Karpas-422 (cell line): ENCODE results near the gene CLEC18B. TPM values are rescaled to one million over a fixed set of nuclear protein-coding genes. Genes with fewer than 3 reads are reported as not detected.
"Not testable (repeated sequence)": the region's sequence is repeated elsewhere in the genome, so short reads cannot be mapped to it uniquely, and the experiment has no call there.

Experiments
- DNase-seq: peaks from one replicate; pipeline ENCODE4 v3.0.0-alpha.2; 2015
- H2AFZ ChIP-seq: fragments of 200-600 bp; sonication (generic); 2 replicates; pipeline ENCODE4 v1.6.1; 2014; ENCODE audit warnings: antibody characterized with exemption, low read length, mixed read lengths
- H3K27ac ChIP-seq: fragments of 200-600 bp; sonication (generic); 2 replicates; pipeline ENCODE4 v1.5.1; 2014; ENCODE audit warnings: mild to moderate bottlenecking, low read length, moderate library complexity
- H3K27me3 ChIP-seq: fragments of 200-600 bp; sonication (generic); 2 replicates; pipeline ENCODE4 v1.6.1; 2014; ENCODE audit warnings: low read length, mixed read lengths
- H3K36me3 ChIP-seq: fragments of 200-600 bp; sonication (generic); 2 replicates; pipeline ENCODE4 v1.6.1; 2014; ENCODE audit warnings: low read length, mixed read lengths; ENCODE audit not compliant: insufficient read depth
- H3K4me1 ChIP-seq: fragments of 200-600 bp; sonication (generic); 2 replicates; pipeline ENCODE4 v1.6.1; 2014; ENCODE audit warnings: mild to moderate bottlenecking, low read length, mixed read lengths
- H3K4me2 ChIP-seq: fragments of 200-600 bp; sonication (generic); 2 replicates; pipeline ENCODE4 v1.6.1; 2014; ENCODE audit warnings: low read length, low read depth, mild to moderate bottlenecking; ENCODE audit not compliant: poor library complexity, severe bottlenecking
- H3K4me3 ChIP-seq: fragments of 200-600 bp; sonication (generic); 2 replicates; pipeline ENCODE4 v1.5.1; 2014; ENCODE audit warnings: mild to moderate bottlenecking, antibody characterized with exemption, low read length, mixed read lengths
- H3K79me2 ChIP-seq: fragments of 200-600 bp; sonication (generic); 2 replicates; pipeline ENCODE4 v1.6.1; 2014; ENCODE audit warnings: mild to moderate bottlenecking, low read length, mixed read lengths
- H3K9ac ChIP-seq: fragments of 200-600 bp; sonication (generic); 2 replicates; pipeline ENCODE4 v1.6.0; 2014; ENCODE audit warnings: low read length
- H3K9me2 ChIP-seq: fragments of 200-600 bp; sonication (generic), shearing (Covaris generic); replicated peaks from 2 replicates; pipeline ENCODE4 v1.6.0; 2014; ENCODE audit warnings: mild to moderate bottlenecking, low read length, moderate library complexity; ENCODE audit not compliant: insufficient read depth
- H3K9me3 ChIP-seq: fragments of 300-700, 200-600 bp; sonication (generic); 2 replicates; pipeline ENCODE4 v1.6.1; 2014; ENCODE audit warnings: low read length, mixed read lengths
- H4K20me1 ChIP-seq: fragments of 200-600 bp; sonication (generic); 2 replicates; pipeline ENCODE4 v1.6.1; 2014; ENCODE audit warnings: mild to moderate bottlenecking, antibody characterized with exemption, low read length, low read depth; ENCODE audit not compliant: insufficient read depth
- total RNA-seq: library from RNA; depleted of rRNA; stranded (reverse); fragments of >200 nt; shearing (Covaris generic); gene quantifications from 2 replicates; pipeline ENCODE4 v1.2.3, GENCODE V29; 2014; ENCODE audit warnings: low replicate concordance

CLEC18B gene
- total RNA-seq, 1 experiment from 2014 or later = 4.5 TPM

GRCh38 chr16:74382339-74383034, 38.8 kb downstream of the CLEC18B start:
- H2AFZ ChIP-seq = not testable (repeated sequence)

GRCh38 chr16:74373847-74374184, 47.5 kb downstream of the CLEC18B start:
- not testable (repeated sequence) for H4K20me1 ChIP-seq, H3K4me2 ChIP-seq, DNase-seq, H3K36me3 ChIP-seq, H3K27ac ChIP-seq, H3K79me2 ChIP-seq, H3K4me3 ChIP-seq, H3K4me1 ChIP-seq, H2AFZ ChIP-seq, H3K9ac ChIP-seq, H3K9me2 ChIP-seq, H3K27me3 ChIP-seq, H3K9me3 ChIP-seq

More at GRCh38 chr16:74382339-74383034, 38.8 kb downstream of the CLEC18B start:
- not testable (repeated sequence) for H3K4me1 ChIP-seq, H3K79me2 ChIP-seq, H4K20me1 ChIP-seq, H3K4me2 ChIP-seq, H3K9ac ChIP-seq, H3K9me2 ChIP-seq, H3K4me3 ChIP-seq, DNase-seq, H3K9me3 ChIP-seq, H3K27ac ChIP-seq, H3K27me3 ChIP-seq, H3K36me3 ChIP-seq

GRCh38 chr16:74372953-74373846, 48.1 kb downstream of the CLEC18B start:
- H4K20me1 ChIP-seq = no peaks in the 10 kb centered on the region
- H3K27ac ChIP-seq = no peak overlapping the region

GRCh38 chr16:74372369-74372768, 48.9 kb downstream of the CLEC18B start:
- H3K4me3 ChIP-seq = no peak overlapping the region
- H3K27me3 ChIP-seq = no peaks in the 10 kb centered on the region
- H3K4me1 ChIP-seq = no peaks in the 10 kb centered on the region; the same call in 1 of the 2 replicates
- no peaks in the 10 kb centered on the region for H3K36me3 ChIP-seq
- H3K9ac ChIP-seq = no peak overlapping the region
- DNase-seq = no peak
- no peaks in the 10 kb centered on the region for H4K20me1 ChIP-seq
- no peaks in the 10 kb centered on the region for H3K9me3 ChIP-seq
- H2AFZ ChIP-seq = no peak overlapping the region
- no peak overlapping the region for H3K27ac ChIP-seq
- H3K79me2 ChIP-seq = peaks cover 3% of the 10 kb centered on the region
- no peaks in the 10 kb centered on the region for H3K9me2 ChIP-seq
- H3K4me2 ChIP-seq = no peak overlapping the region

More at GRCh38 chr16:74372953-74373846, 48.1 kb downstream of the CLEC18B start:
- DNase-seq = no peak
- H3K9ac ChIP-seq = no peak overlapping the region
- no peak overlapping the region for H2AFZ ChIP-seq
- H3K27me3 ChIP-seq = no peaks in the 10 kb centered on the region
- H3K9me3 ChIP-seq = no peaks in the 10 kb centered on the region
- H3K4me2 ChIP-seq = no peak overlapping the region
- H3K9me2 ChIP-seq = no peaks in the 10 kb centered on the region
- H3K79me2 ChIP-seq = no peaks in the 10 kb centered on the region
- H3K4me1 ChIP-seq = no peaks in the 10 kb centered on the region; the same call in 1 of the 2 replicates
- no peaks in the 10 kb centered on the region for H3K36me3 ChIP-seq
- H3K4me3 ChIP-seq = no peak overlapping the region

GRCh38 chr16:74370338-74371135, 50.7 kb downstream of the CLEC18B start:
- H3K4me1 ChIP-seq, H3K4me3 ChIP-seq, H3K9me2 ChIP-seq, H3K9me3 ChIP-seq, H3K27ac ChIP-seq, H3K36me3 ChIP-seq, DNase-seq, H3K9ac ChIP-seq, H2AFZ ChIP-seq, H3K27me3 ChIP-seq, H4K20me1 ChIP-seq, H3K4me2 ChIP-seq: not testable (repeated sequence)
- H3K79me2 ChIP-seq = peaks cover 15% of the 10 kb centered on the region

- Histone ChIP-seq H3K4me2 (peak overlapping the region; percentile 72), H3K4me3 (peak overlapping the region; percentile 93), H3K9ac (peak overlapping the region; percentile 91), H2AFZ (0 out of 2 replicates have a peak overlapping the region, but pooled peaks have one; percentile 84), H3K79me2 (peaks cover 31% of the 10 kb centered on the region)
- not testable (repeated sequence) for H3K36me3 ChIP-seq, H3K9me2 ChIP-seq, H3K9me3 ChIP-seq, H3K4me1 ChIP-seq, H4K20me1 ChIP-seq, H3K27ac ChIP-seq, H3K27me3 ChIP-seq
- peak; percentile 95 for DNase-seq
These were observed 53.0 kb downstream of the CLEC18B start for GRCh38 chr16:74368002-74368911.

GRCh38 chr16:74367469-74368001, 53.7 kb downstream of the CLEC18B start:
- Histone ChIP-seq H3K79me2 (peaks cover 37% of the 10 kb centered on the region), H3K9ac (peak overlapping the region; percentile 91), H3K4me2 (peak overlapping the region; percentile 72), H3K4me3 (peak overlapping the region; percentile 93), H2AFZ (0 out of 2 replicates have a peak overlapping the region, but pooled peaks have one; percentile 84)
- H3K36me3 ChIP-seq, H3K9me3 ChIP-seq, H3K9me2 ChIP-seq, H3K27ac ChIP-seq, H4K20me1 ChIP-seq, H3K27me3 ChIP-seq, H3K4me1 ChIP-seq: not testable (repeated sequence)
- peak; percentile 72 for DNase-seq
